ENCODE results near the gene PPP1R3G.

PPP1R3G gene

GRCh38 chr6:5071216-5071615, 13.9 kb upstream of the PPP1R3G start:
- no peak for DNase-seq (ENCODE audit: low read depth, low spot score)

- DNase-seq (ENCODE audit: low read depth, low spot score): no peak
These were observed 12.7 kb upstream of the PPP1R3G start for GRCh38 chr6:5072440-5072839.

- DNase-seq (ENCODE audit: low read depth, low spot score): no peak
These were observed 11.1 kb upstream of the PPP1R3G start for GRCh38 chr6:5073992-5074391.

DNA sequence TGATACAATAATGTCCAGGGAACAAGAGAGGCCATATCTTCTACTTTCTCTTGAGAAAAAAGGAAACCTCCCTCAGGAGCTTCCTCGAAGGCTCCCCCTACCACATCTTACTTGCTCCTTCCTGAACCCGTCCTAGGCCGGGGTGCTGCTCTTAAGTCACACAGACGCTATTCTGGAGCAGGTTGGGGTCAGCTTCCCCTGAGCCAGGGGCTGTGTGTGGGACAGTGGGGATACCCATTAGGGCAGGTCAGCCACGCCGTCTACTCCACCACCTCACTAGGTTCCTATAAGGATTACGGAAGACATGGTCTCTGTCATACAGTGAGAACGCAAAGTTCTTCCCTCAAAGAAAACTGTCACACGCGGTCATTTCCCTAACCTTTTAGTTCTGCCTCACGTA, 8.2 kb upstream of the PPP1R3G start:
- no peak for DNase-seq (ENCODE audit: low read depth, low spot score)

- DNase-seq (ENCODE audit: low read depth, low spot score): no peak
These were observed 6.9 kb upstream of the PPP1R3G start for GRCh38 chr6:5078121-5078669.

- DNase-seq (ENCODE audit: low read depth, low spot score): no peak
These were observed 5.4 kb upstream of the PPP1R3G start for GRCh38 chr6:5079692-5080091.

- no peak for DNase-seq (ENCODE audit: low read depth, low spot score)
These were observed 4.6 kb upstream of the PPP1R3G start for GRCh38 chr6:5080574-5080973.

GRCh38 chr6:5081182-5081581, 4.0 kb upstream of the PPP1R3G start:
- DNase-seq (ENCODE audit: low read depth, low spot score): no peak

- DNase-seq (ENCODE audit: low read depth, low spot score): no peak
These were observed 3.2 kb upstream of the PPP1R3G start for GRCh38 chr6:5081955-5082354.

DNA sequence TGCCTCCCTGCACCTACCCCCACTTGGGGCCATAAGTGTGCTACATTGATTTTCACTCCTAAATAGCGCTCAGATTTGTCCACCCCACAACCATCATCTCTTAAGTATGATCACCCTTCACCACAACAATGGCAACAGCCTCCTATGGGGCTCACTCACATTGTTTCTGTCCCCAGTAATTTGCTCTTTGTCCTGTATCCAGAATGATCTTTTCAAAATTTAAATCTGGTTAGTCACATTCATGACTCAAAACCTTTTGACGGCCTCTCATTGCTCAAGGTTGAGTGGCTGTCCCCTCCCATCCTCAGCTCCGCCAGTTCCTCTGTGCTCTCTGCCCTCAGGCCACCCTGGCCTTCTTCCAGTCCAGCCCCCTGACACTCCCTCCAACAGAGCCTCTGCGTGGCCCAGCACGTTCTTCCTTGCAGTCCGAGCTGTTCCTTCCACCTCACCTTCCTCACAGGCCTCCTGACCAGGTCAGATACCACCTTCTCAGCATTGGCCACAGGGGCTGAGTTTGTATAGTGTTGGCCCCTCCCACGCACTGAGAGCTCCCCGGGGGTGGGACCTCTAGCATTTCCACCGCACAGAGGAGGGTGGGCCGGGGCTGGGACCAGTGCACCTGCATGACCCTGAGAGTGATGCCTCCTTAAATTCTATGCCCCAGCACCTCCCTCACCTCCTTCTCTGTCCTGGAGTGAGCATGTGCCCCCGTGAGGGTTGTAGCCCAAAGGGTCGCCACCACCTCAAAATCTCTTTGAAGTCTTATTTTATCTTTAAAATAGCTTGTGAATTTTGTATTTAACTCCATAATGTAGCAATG, 2.4 kb upstream of the PPP1R3G start:
- DNase-seq (ENCODE audit: low read depth, low spot score): no peak

- no peak for DNase-seq (ENCODE audit: low read depth, low spot score)
These were observed 1.9 kb upstream of the PPP1R3G start for GRCh38 chr6:5083307-5083583.

DNA sequence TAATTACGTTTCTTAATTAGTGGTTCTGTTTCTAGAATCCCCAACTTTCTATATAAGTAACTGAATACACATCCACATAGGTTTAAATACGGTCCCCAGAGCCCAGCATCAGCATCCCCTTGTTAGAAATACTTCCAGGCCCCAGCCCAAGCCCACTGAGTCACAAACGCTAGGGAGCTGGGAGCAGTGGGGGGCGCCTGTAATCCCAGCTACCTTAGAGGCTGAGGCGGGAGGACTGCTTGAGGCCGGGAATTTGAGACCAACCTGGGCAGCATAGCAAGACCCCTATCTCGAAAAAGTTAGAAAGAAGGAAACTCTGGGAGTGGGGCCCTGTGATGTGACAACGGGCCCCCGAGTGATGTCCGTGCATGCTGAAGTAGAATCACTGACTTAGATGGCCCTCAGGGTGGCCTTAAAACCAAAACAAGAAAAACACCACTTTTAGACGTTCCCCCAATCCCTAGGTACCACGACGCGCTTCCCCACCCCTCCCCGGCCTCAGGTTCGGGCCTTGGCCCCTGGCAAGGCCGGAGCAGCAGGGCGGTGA, 1.3 kb upstream of the PPP1R3G start:
- no peak for DNase-seq (ENCODE audit: low read depth, low spot score)

DNA sequence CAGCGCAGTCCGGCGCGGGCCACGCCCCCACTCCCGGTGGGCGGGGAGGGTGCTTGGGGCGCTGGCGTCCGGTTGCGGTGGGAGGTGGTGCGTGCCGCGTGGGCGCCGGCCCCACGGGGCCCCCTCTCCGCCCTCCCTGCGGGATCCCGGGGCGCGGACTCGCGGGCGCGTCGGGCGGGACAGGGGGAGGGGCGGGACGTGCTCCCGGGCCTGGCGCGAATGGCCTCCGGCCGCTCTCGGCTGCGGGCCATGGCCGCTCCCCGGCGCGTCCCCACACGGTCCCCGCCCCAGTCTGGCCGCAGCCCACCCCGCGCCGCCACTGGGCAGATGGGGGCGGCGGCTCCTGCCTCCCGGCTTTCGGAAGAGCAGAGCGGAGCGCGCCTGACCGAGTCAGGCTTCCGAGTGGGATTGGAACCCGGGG, 771 bp upstream of the PPP1R3G start:
- DNase-seq (ENCODE audit: low read depth, low spot score): no peak

DNA sequence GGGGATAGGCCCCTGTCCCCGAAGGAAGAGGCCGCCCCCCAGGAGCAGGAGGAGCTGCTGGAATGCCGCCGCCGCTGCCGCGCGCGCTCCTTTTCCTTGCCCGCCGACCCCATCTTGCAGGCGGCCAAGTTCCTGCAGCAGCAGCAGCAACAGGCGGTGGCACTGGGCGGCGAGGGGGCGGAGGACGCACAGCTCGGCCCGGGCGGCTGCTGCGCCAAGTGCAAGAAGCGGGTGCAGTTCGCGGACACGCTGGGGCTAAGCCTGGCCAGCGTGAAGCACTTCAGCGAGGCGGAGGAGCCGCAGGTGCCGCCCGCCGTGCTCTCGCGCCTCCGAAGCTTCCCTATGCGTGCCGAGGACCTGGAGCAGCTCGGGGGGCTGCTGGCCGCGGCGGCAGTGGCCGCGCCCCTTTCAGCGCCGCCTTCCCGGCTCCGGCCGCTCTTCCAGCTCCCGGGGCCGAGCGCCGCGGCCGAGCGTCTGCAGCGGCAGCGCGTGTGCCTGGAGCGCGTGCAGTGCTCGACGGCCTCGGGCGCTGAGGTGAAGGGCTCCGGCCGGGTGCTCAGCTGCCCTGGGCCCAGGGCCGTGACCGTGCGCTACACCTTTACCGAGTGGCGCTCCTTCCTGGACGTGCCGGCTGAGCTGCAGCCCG, 630 bp downstream of the PPP1R3G start:
- DNase-seq (ENCODE audit: low read depth, low spot score): no peak

- DNase-seq (ENCODE audit: low read depth, low spot score): no peak
These were observed 1.3 kb downstream of the PPP1R3G start for GRCh38 chr6:5086294-5086890.

DNA sequence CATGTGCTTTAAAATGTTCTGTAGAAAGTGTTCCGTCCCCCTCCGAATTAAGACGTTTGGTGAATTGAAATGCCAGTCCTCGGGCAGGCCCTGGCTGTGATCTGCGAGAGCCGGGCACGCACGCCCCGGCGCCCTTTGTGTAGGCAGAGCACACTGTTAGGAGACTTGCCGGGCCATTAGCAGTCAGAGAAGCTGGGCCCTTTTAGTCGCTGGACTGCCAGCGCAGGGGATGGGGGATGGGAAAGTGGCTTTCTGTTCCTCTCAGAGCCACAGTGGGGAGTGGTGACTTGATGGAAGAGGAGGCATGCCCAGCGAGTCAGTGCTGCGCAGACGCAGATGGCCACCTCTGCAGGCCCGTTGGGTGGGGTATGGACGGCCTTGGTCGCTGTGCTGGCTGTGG, 2.2 kb downstream of the PPP1R3G start:
- no peak for DNase-seq (ENCODE audit: low read depth, low spot score)

GRCh38 chr6:5088780-5089179, 3.6 kb downstream of the PPP1R3G start:
- DNase-seq (ENCODE audit: low read depth, low spot score): no peak

DNA sequence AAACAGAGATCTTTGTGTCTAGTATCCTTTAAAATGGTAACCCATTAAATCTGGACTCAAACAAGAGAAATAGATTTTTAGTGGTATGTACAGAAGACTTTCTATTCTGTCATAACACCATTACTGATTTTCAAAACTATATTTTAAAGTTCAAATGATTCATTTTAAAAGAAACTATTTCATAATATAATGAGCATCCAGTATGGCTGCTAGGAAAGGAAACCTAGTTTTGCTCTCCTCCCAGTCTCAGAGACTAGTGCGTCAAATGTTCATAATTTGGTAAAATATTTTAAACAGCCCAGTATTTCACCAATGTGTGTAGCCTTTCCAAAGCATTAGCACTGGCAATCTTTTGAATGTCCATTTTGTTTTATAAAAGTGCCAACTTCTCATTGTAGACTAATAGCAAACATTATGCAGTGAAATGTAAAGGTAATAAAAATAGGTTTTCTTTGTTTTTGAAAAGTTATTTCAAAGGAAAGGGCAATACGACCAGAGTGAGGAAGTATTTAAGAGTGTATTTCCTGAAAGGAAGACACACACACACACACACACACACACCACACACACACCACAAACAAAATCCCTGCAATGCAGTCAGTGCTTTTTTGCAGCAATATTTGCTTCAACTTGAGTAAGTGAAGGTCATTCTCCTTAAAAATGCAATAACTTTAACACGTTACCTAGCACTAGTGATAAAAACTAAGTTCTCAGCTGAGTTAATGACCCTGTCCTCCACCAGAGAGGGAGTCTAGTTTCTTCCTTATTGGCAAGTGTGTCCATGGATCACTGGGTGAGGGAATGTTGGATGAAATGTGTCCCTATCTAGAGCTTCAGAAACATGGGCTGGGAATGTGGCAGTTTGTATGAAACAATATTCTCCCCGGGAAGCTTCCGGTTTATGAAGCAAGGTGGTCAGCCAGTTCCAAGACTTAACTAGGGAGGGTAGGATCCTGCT, 4.6 kb downstream of the PPP1R3G start:
- no peak for DNase-seq (ENCODE audit: low read depth, low spot score)

GRCh38 chr6:5090603-5091002, 5.5 kb downstream of the PPP1R3G start:
- DNase-seq (ENCODE audit: low read depth, low spot score): no peak

- no peak for DNase-seq (ENCODE audit: low read depth, low spot score)
These were observed 6.3 kb downstream of the PPP1R3G start for GRCh38 chr6:5091210-5092069.

All from iPS DF 19.7 (cell line).